HEK293T (cell line): ENCODE data around the gene ABCA6.

Experiments used
- CTCF ChIA-PET: fragments of 350-600 bp; formaldehyde crosslinking; extraction: SDS; loops from one replicate; lab custom pipeline; 2021; ENCODE audit warnings: antibody characterized with exemption, inconsistent platforms; lab: Yijun Ruan, JAX
- POLR2A ChIA-PET: fragments of 350-600 bp; formaldehyde crosslinking; extraction: SDS; loops from one replicate; lab custom pipeline; 2020; ENCODE audit warnings: antibody characterized with exemption, inconsistent platforms; lab: Yijun Ruan, JAX
- DNase-seq: peaks from one replicate; pipeline ENCODE4 v3.0.0; 2012; ENCODE audit warnings: mixed read lengths; ENCODE audit errors: extremely low spot score
- ARNT ChIP-seq: fragments of 450-650 bp; IDR thresholded peaks from 2 replicates; pipeline ENCODE4 v1.6.1; 2017; ENCODE audit warnings: mild to moderate bottlenecking
- BHLHE40 ChIP-seq: fragments of 450-650 bp; IDR thresholded peaks from 2 replicates; pipeline ENCODE4 v1.6.1; 2016; ENCODE audit warnings: mild to moderate bottlenecking, moderate library complexity, borderline replicate concordance
- CTBP1 ChIP-seq: fragments of 450-650 bp; IDR thresholded peaks from 2 replicates; pipeline ENCODE4 v1.6.1; 2016; ENCODE audit warnings: borderline replicate concordance
- ELF4 ChIP-seq: fragments of 450-650 bp; IDR thresholded peaks from 2 replicates; pipeline ENCODE4 v1.6.1; 2017; ENCODE audit warnings: antibody characterized with exemption
- FOXA1 ChIP-seq: fragments of 450-650 bp; IDR thresholded peaks from 2 replicates; pipeline ENCODE4 v1.6.1; 2016; ENCODE audit warnings: mild to moderate bottlenecking
- FOXK2 ChIP-seq: fragments of 450-650 bp; IDR thresholded peaks from 2 replicates; pipeline ENCODE4 v1.6.1; 2016; ENCODE audit warnings: mild to moderate bottlenecking
- FOXM1 ChIP-seq: fragments of 450-650 bp; IDR thresholded peaks from 2 replicates; pipeline ENCODE4 v1.6.1; 2017; ENCODE audit warnings: mild to moderate bottlenecking, borderline replicate concordance
- HDGF ChIP-seq: fragments of 450-650 bp; IDR thresholded peaks from 2 replicates; pipeline ENCODE4 v1.6.1; 2017; ENCODE audit warnings: antibody characterized with exemption, borderline replicate concordance
- L3MBTL2 ChIP-seq: fragments of 450-650 bp; conservative IDR thresholded peaks from 2 replicates; pipeline ENCODE4 v1.6.1; 2016; ENCODE audit warnings: mild to moderate bottlenecking
- LEF1 ChIP-seq: fragments of 450-650 bp; IDR thresholded peaks from 2 replicates; pipeline ENCODE4 v1.6.1; 2017; ENCODE audit warnings: mild to moderate bottlenecking, borderline replicate concordance
- NFRKB ChIP-seq: fragments of 450-650 bp; IDR thresholded peaks from 2 replicates; pipeline ENCODE4 v1.6.1; 2016; ENCODE audit warnings: mild to moderate bottlenecking, moderate library complexity
- SP1 ChIP-seq: fragments of 450-650 bp; IDR thresholded peaks from 2 replicates; pipeline ENCODE4 v1.6.1; 2017
- SUZ12 ChIP-seq: fragments of 450-650 bp; IDR thresholded peaks from 2 replicates; pipeline ENCODE4 v1.6.1; 2016; ENCODE audit warnings: mild to moderate bottlenecking
- TARDBP ChIP-seq: fragments of 450-650 bp; IDR thresholded peaks from 2 replicates; pipeline ENCODE4 v1.6.1; 2016
- ZNF384 ChIP-seq: fragments of 450-650 bp; IDR thresholded peaks from 2 replicates; pipeline ENCODE4 v1.6.1; 2016
- TF ChIP-seq, protein P1 (sequence below): fragments of 450-650 bp; IDR thresholded peaks from 2 replicates; pipeline ENCODE4 v1.6.1; 2016

Gene ABCA6

DNA sequence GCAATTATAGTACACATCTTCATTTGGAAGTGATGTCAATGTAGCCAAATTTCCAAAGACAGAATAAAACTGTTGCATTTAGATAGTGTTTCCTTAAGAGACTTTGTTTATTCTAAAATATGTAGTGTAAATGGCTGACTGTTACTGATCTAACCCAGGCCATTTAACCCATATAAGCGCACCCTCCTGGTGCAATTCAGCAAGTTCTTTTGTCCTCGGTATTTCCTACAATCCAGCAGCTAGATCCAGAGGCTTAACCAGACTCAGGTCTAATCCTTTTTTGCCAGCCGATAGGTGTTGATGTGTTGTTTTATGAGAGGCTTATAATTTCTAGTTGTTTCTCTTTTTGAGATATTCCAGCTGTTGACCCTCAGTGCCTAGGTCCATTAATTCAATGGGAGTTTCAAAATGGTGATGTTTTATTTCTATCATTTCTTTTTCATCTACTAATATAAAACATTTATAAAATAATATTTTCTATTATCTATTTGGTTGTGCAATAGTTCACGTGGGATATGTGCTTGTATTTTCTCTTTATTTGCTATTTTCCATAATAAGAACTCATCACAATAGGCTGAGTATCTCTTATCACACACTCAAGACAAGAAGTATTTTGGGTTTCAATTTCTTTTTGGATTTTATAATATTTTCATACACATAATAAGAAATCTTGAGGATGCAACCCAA is 95.4 kb downstream of the ABCA6 start:
- ChIA-PET CTCF (no interaction called here), POLR2A (no interaction called here)
- no peak for DNase-seq
- no peak for TF ChIP-seq BHLHE40
- TF ChIP-seq HDGF, result no peak
- TF ChIP-seq TARDBP, result no peak
- TF ChIP-seq ZNF384, result no peak

DNA sequence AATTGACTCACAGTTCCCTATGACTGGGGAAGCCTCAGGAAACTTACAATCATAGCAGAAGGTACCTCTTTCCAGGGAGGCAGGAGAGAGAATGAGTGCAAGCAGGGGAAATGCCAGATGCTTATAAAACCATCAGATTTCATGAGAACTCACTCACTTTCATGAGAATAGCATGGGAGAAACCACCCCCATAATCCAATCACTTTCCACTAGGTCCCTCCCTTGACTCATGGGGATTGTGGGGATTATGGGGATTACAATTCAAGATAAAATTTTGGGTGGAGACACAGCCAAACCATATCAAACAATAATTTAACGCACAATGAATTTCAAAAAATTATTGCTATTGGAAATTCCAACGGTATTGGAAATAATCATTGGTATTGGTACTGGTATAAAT is 96.0 kb downstream of the ABCA6 start:
- TF ChIP-seq, protein P1, sequence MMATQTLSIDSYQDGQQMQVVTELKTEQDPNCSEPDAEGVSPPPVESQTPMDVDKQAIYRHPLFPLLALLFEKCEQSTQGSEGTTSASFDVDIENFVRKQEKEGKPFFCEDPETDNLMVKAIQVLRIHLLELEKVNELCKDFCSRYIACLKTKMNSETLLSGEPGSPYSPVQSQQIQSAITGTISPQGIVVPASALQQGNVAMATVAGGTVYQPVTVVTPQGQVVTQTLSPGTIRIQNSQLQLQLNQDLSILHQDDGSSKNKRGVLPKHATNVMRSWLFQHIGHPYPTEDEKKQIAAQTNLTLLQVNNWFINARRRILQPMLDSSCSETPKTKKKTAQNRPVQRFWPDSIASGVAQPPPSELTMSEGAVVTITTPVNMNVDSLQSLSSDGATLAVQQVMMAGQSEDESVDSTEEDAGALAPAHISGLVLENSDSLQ, result no peak
- TF ChIP-seq L3MBTL2 (no peak), FOXA1 (no peak), NFRKB (no peak), BHLHE40 (no peak), SUZ12 (no peak), ARNT (no peak), ZNF384 (no peak), FOXM1 (no peak), SP1 (no peak), HDGF (no peak), TARDBP (no peak), ELF4 (no peak), FOXK2 (no peak), LEF1 (no peak), CTBP1 (no peak)
- no peak for DNase-seq
- CTCF ChIA-PET, result no interaction called here
- POLR2A ChIA-PET, result no interaction called here

DNA sequence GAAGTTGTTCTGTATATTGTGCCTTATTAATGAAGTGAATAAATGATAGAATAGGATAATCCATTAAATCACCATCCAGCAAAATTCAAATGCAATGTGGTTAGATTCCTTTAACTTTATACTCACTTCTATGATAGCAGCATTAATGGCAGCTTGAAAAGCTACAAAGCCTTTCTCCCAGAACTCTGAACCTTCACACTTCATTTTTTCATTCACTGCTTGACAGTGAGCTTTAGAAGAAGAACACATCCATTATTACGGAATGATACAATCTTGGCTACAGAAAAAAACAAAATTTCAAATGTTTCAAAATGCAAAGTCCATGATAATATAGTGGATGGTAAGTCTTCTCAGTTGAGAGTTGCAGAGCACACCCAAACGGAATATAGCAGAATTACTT is 97.3 kb downstream of the ABCA6 start:
- ChIA-PET POLR2A (no interaction called here), CTCF (no interaction called here)
- no peak for DNase-seq
- TF ChIP-seq FOXA1 (no peak), FOXM1 (no peak), ELF4 (no peak), SP1 (no peak), L3MBTL2 (no peak), NFRKB (no peak), LEF1 (no peak), FOXK2 (no peak)
- TF ChIP-seq, protein P1, result no peak

DNA sequence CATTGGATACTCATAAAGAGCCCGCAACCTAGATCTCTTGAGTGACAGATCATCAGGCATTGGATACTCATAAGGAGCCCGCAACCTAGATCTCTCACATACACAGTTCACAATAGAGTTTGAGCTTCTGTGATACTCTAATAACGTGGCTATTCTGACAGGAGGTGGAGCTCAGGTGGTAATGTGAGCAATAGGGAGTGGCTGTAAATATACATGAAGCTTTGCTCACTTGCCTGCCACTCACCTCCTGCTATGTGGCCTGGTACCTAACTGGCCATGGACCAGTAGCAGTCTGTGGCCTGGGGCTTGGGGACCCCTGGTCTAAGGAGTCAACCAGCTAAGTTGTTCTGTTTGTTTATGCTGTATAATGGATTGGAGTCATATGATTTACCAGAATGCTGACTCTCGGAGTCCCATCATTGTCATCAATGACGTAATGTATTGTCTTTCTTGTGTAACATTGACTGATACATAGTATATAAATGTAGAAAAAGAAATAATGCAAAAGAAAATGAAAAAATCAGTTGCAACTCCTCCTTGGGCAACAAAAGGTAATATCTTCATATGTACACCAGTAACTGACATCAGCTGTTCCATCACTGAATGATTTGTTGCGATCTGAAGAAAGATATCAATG is 98.5 kb downstream of the ABCA6 start:
- POLR2A ChIA-PET, result interaction anchor here (1.0 kb wide), 1 partner anchor 283 kb away, joined by 3 read pairs; no protein-coding TSS in a partner anchor
- TF ChIP-seq ZNF384, result no peak
- TF ChIP-seq HDGF, result no peak
- TF ChIP-seq SUZ12, result no peak
- no peak for TF ChIP-seq LEF1
- TF ChIP-seq, protein P1, result no peak
- TF ChIP-seq L3MBTL2, result no peak
- no peak for TF ChIP-seq CTBP1
- TF ChIP-seq FOXK2, result no peak
- TF ChIP-seq FOXM1, result no peak
- no peak for TF ChIP-seq ELF4
- TF ChIP-seq BHLHE40, result no peak
- no peak for TF ChIP-seq SP1
- no peak for TF ChIP-seq ARNT
- no peak for TF ChIP-seq NFRKB
- no peak for TF ChIP-seq TARDBP
- no peak for TF ChIP-seq FOXA1
- CTCF ChIA-PET, result no interaction called here
- DNase-seq, result no peak

DNA sequence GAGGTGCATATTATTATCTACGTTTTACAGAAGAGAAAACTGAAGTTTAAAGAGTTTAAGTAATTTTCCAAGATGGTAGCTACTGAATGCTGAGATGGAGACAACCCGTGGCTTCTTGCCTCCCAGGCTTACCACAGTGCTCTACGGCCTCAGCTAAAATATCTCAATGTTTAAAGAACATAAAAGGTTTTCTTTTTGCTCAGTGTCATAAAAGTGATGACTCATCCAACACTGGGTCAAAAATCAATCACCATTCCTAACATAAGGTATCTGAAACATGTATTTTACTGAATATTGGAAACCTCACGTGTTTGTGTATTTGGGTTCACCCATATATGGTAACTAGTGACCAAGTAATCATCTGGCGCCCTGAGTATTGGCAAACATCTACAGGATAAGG is 99.4 kb downstream of the ABCA6 start:
- DNase-seq, result no peak
- ChIA-PET CTCF (no interaction called here), POLR2A (no interaction called here)
- TF ChIP-seq HDGF (no peak), FOXM1 (no peak), CTBP1 (no peak), SP1 (no peak), ARNT (no peak), FOXK2 (no peak), FOXA1 (no peak), L3MBTL2 (no peak), SUZ12 (no peak)
- TF ChIP-seq, protein P1, result no peak
